GM19397 (cell line): Measurements from ENCODE around the gene DMXL2.

Experiments used
- ATAC-seq: cut with Tn5 transposase; IDR thresholded peaks from one replicate; pipeline ENCODE4 v1.9.1; 2021; ENCODE audit warnings: mild to moderate bottlenecking, moderate library complexity; ENCODE audit not compliant: unreplicated experiment

Gene DMXL2

GRCh38 chr15:51414256-51414860 lies 208.2 kb downstream of the DMXL2 start:
- no peak for ATAC-seq

- no peak for ATAC-seq
Measured at GRCh38 chr15:51405693-51406523, 216.7 kb downstream of the DMXL2 start.

- ATAC-seq: no peak
Measured at GRCh38 chr15:51403946-51404695, 218.4 kb downstream of the DMXL2 start.

- no peak for ATAC-seq
Measured at GRCh38 chr15:51403072-51403878, 219.3 kb downstream of the DMXL2 start.

- ATAC-seq: no peak
Measured at GRCh38 chr15:51401872-51402517, 220.6 kb downstream of the DMXL2 start.

GRCh38 chr15:51401051-51401780 lies 221.4 kb downstream of the DMXL2 start:
- no peak for ATAC-seq

GRCh38 chr15:51398626-51399025 lies 223.9 kb downstream of the DMXL2 start:
- ATAC-seq: no peak
